Testis (tissue), 2 donors: Measurements from ENCODE around the gene BIN1.

Experiments used
- POLR2A ChIP-seq: fragments of 450-650 bp; IDR thresholded peaks from one replicate; pipeline ENCODE4 v1.6.1; 2017; ENCODE audit warnings: antibody characterized with exemption, mild to moderate bottlenecking, moderate library complexity
- TF ChIP-seq, protein P1 (sequence below), 3 experiments: fragments of 450-650 bp in 2 of 3; fragments of 200-600 bp in 1 of 3; sonication (generic) in 1 of 3; IDR thresholded peaks; one replicate each; pipeline ENCODE4 v1.5.1; 2016 to 2019; ENCODE audit warnings: antibody characterized with exemption in 3 of 3, mild to moderate bottlenecking in 2 of 3, moderate library complexity in 1 of 3

DNA sequence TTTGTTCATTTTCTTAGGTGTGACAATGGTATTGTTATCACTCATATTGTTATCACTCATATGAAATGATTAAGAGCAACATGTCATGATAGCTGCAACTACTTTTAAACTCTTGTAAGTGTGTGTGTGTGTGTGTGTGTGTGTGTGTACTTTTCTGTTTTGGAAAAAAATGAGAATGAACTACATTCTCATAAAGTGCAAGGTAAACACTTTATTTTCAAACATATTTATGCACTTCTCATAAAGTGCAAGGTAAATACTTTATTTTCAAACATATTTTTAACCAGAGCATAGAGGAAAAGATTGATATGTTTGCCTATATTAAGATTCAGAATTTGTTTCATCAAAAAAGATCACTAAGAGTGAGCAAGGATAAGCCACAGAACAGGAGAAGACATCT is 108.5 kb downstream of the BIN1 start:
- TF ChIP-seq POLR2A: no peak
- TF ChIP-seq, protein P1, sequence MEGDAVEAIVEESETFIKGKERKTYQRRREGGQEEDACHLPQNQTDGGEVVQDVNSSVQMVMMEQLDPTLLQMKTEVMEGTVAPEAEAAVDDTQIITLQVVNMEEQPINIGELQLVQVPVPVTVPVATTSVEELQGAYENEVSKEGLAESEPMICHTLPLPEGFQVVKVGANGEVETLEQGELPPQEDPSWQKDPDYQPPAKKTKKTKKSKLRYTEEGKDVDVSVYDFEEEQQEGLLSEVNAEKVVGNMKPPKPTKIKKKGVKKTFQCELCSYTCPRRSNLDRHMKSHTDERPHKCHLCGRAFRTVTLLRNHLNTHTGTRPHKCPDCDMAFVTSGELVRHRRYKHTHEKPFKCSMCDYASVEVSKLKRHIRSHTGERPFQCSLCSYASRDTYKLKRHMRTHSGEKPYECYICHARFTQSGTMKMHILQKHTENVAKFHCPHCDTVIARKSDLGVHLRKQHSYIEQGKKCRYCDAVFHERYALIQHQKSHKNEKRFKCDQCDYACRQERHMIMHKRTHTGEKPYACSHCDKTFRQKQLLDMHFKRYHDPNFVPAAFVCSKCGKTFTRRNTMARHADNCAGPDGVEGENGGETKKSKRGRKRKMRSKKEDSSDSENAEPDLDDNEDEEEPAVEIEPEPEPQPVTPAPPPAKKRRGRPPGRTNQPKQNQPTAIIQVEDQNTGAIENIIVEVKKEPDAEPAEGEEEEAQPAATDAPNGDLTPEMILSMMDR (IDR thresholded peaks at IDR 0.05): no peak
